ENCODE data around the gene CEP126. TPM values are rescaled to one million over a fixed set of nuclear protein-coding genes. Genes with fewer than 3 reads are reported as not detected.

Gene CEP126
- total and polyA plus RNA-seq, 2 of the 13 experiments (the other 11 are each of a cell fraction or from before 2014, with no cell fraction given), result 1.4 to 1.7 TPM

- TF ChIP-seq ZSCAN29 (CRISPR knock-in tag; conservative IDR thresholded peaks at IDR 0.05) (no peak), ZNF574 (CRISPR knock-in tag; IDR thresholded peaks at IDR 0.05) (no peak), CEBPG (CRISPR knock-in tag; IDR thresholded peaks at IDR 0.05) (peak; percentile 93), CBFB (CRISPR knock-in tag; IDR thresholded peaks at IDR 0.05) (peak; percentile 59; the same call in 1 of the 2 replicates), HNF1A (IDR thresholded peaks at IDR 0.05; ENCODE audit: low read depth) (0 out of 2 replicates have a peak, but pooled peaks have one; percentile 30), HNF1A (CRISPR knock-in tag; IDR thresholded peaks at IDR 0.05; ENCODE audit: borderline replicate concordance) (no peak), NR2F6 (IDR thresholded peaks at IDR 0.05) (0 out of 2 replicates have a peak, but pooled peaks have one; percentile 15), NR2F6 (CRISPR knock-in tag; IDR thresholded peaks at IDR 0.05) (peak; percentile 41; the same call in 1 of the 2 replicates), ZNF280D (CRISPR knock-in tag; IDR thresholded peaks at IDR 0.05) (peak; percentile 67; the same call in 1 of the 2 replicates), CBX1 (IDR thresholded peaks at IDR 0.05; ENCODE audit: low read depth) (no peak), MEIS1 (CRISPR knock-in tag; IDR thresholded peaks at IDR 0.05; ENCODE audit: borderline replicate concordance) (no peak), HMGA1 (CRISPR knock-in tag; conservative IDR thresholded peaks at IDR 0.05) (no peak), RCOR2 (CRISPR knock-in tag; IDR thresholded peaks at IDR 0.05) (peak; percentile 86), ZNF354B (CRISPR knock-in tag; IDR thresholded peaks at IDR 0.05) (no peak), TARDBP (CRISPR knock-in tag; IDR thresholded peaks at IDR 0.05) (no peak), ZNF503 (CRISPR knock-in tag; IDR thresholded peaks at IDR 0.05) (peak; percentile 70), KDM2A (CRISPR knock-in tag; IDR thresholded peaks at IDR 0.05; ENCODE audit: borderline replicate concordance, low read depth) (no peak)
Measured at GRCh38 chr11:102006835-102007566, 92.2 kb downstream of the CEP126 start (continued).

Measured in HepG2 (cell line).